ENCODE measurements around the gene NR3C2. TPM values are rescaled to one million over a fixed set of nuclear protein-coding genes. Genes with fewer than 3 reads are reported as not detected.

The NR3C2 gene
- total and polyA plus RNA-seq, 2 of the 4 experiments (the other 2 are of a cell fraction): 1.1 to 2.3 TPM

GRCh38 chr4:148327683-148328082 lies 114.5 kb downstream of the NR3C2 start:
- in situ Hi-C loops (cut with MboI; ENCODE audit: low sequenced_read_pairs): no loop called here

More at GRCh38 chr4:148327683-148328082, 114.5 kb downstream of the NR3C2 start:
- ATAC-seq (ENCODE audit: low read depth) (no peak), DNase-seq (no peak)
- Histone ChIP-seq H3K9me3 (ENCODE audit: control insufficient read depth, insufficient read depth, low read length) (no peaks in the 10 kb centered on the region), H4K5ac (ENCODE audit: low read depth, low read length) (no peak overlapping the region), H4K91ac (ENCODE audit: insufficient read depth, low read depth, low read length) (no peak overlapping the region), H3K23ac (ENCODE audit: low read depth, low read length) (no peak overlapping the region), H3K4me3 (ENCODE audit: insufficient read depth, low read depth, low read length) (no peak overlapping the region), H2BK5ac (ENCODE audit: low read depth, low read length, poor library complexity, severe bottlenecking) (no peak overlapping the region), H3K56ac (ENCODE audit: extremely low read depth, insufficient read depth, low read length) (no peak overlapping the region), H3K9me1 (ENCODE audit: insufficient read depth, low read length) (no peaks in the 10 kb centered on the region), H3K4ac (ENCODE audit: low read depth, low read length) (no peak overlapping the region), H2BK15ac (ENCODE audit: low read depth, low read length) (no peak overlapping the region), H3K36me3 (ENCODE audit: control insufficient read depth, insufficient read depth, low read length) (no peaks in the 10 kb centered on the region), H3K14ac (replicated peaks; ENCODE audit: low read depth, low read length) (no peak overlapping the region), H3K27ac (ENCODE audit: insufficient read depth, low read length) (no peak overlapping the region), H3K9ac (ENCODE audit: low read depth, low read length) (no peak overlapping the region), H2AFZ (replicated peaks; ENCODE audit: low read length, poor library complexity) (no peak overlapping the region), H2BK20ac (ENCODE audit: low read depth, low read length) (no peak overlapping the region), H3K18ac (ENCODE audit: low read depth, low read length) (no peak overlapping the region), H4K20me1 (ENCODE audit: insufficient read depth, low read length) (no peaks in the 10 kb centered on the region), H3K4me1 (ENCODE audit: control insufficient read depth, insufficient read depth, low read length) (no peaks in the 10 kb centered on the region), H3K79me1 (ENCODE audit: low read depth in 1 of 2, low read length in 2 of 2) (no peaks in the 10 kb centered on the region), H3K4me2 (ENCODE audit: low read depth, low read length) (no peak overlapping the region), H3K27me3 (ENCODE audit: control insufficient read depth, insufficient read depth, low read length) (no peaks in the 10 kb centered on the region), H2AK9ac (replicated peaks; ENCODE audit: low read depth, low read length, poor library complexity) (no peak overlapping the region), H2AK5ac (ENCODE audit: low read depth, low read length) (no peak overlapping the region), H2BK120ac (ENCODE audit: low read depth, low read length) (no peak overlapping the region), H4K8ac (ENCODE audit: low read depth in 2 of 2, low read length in 2 of 2) (no peak overlapping the region)
- intact Hi-C loops (cut with micrococcal nuclease) (no loop called here), dilution Hi-C loops (cut with HindIII; ENCODE audit: low sequenced_read_pairs, unreplicated experiment) (no loop called here)
- TF ChIP-seq CEBPB (IDR thresholded peaks at IDR 0.05; ENCODE audit: low read depth, low read length): no peak
- no peak for TF ChIP-seq POLR2A (IDR thresholded peaks at IDR 0.05; ENCODE audit: low read depth, low read length)
- TF ChIP-seq MAZ (IDR thresholded peaks at IDR 0.05; ENCODE audit: borderline replicate concordance, low read depth, low read length): no peak
- no peak for TF ChIP-seq RFX5 (IDR thresholded peaks at IDR 0.05; ENCODE audit: low read depth, low read length)
- TF ChIP-seq ELK1 (IDR thresholded peaks at IDR 0.05; ENCODE audit: borderline replicate concordance, low read depth, low read length): no peak
- no peak for TF ChIP-seq USF2 (IDR thresholded peaks at IDR 0.05; ENCODE audit: low read depth, low read length)
- TF ChIP-seq CTCF (conservative IDR thresholded peaks at IDR 0.05; ENCODE audit: low read depth, low read length): no peak
- no peak for TF ChIP-seq RCOR1 (IDR thresholded peaks at IDR 0.05; ENCODE audit: insufficient replicate concordance, low read length)
- TF ChIP-seq BHLHE40 (IDR thresholded peaks at IDR 0.05; ENCODE audit: low read depth, low read length): no peak
- TF ChIP-seq NFE2L2 (IDR thresholded peaks at IDR 0.05; ENCODE audit: low read depth, low read length): no peak
- TF ChIP-seq MXI1 (IDR thresholded peaks at IDR 0.05; ENCODE audit: borderline replicate concordance, low read depth, low read length): no peak
- BruUV-seq (replicated peaks): no TSS peak
- WGBS, 2 experiments (ENCODE audit: extremely low coverage in 2 of 2, insufficient read length in 1 of 2): no CpG with 5 or more reads among the region's 1 CpG
- ChIA-PET CTCF (no interaction called here), POLR2A (ENCODE audit: unreplicated experiment) (no interaction called here)

All from IMR-90 (cell line).